PC-9 (cell line): ENCODE data around the gene UNC45A. TPM values are rescaled to one million over a fixed set of nuclear protein-coding genes. Genes with fewer than 3 reads are reported as not detected.

ENCODE experiments used
- BruUV-seq: library from RNA; stranded (reverse); fragments of 400-500 nt; replicated peaks from 2 replicates; lab custom pipeline; 2021; lab: Mats Ljungman, UMichigan
- CTCF ChIA-PET: fragments of 300-600 bp; sonication (Branson Sonifier 250); formaldehyde crosslinking; loops from one replicate; lab custom pipeline; 2022; ENCODE audit warnings: antibody characterized with exemption; lab: Charles Lee
- POLR2A ChIA-PET: fragments of 300-600 bp; sonication (Branson Sonifier 250); formaldehyde crosslinking; loops from one replicate; lab custom pipeline; 2022; ENCODE audit warnings: antibody characterized with exemption; ENCODE audit not compliant: unreplicated experiment; lab: Charles Lee
- DNase-seq, 2 experiments: peaks; one replicate each; pipeline versions ENCODE4 v3.0.0 to v3.0.0-alpha.2; 2015 to 2022; ENCODE audit warnings: mixed read lengths in 1 of 2
- H2AFZ ChIP-seq: fragments of 200-600 bp; sonication (generic); 2 replicates; pipeline ENCODE4 v1.8.1; 2017; ENCODE audit warnings: antibody characterized with exemption
- H3F3A ChIP-seq: fragments of 200-600 bp; sonication (generic); 2 replicates; pipeline ENCODE4 v1.8.1; 2017; ENCODE audit warnings: antibody characterized with exemption, mild to moderate bottlenecking, low read depth; ENCODE audit not compliant: insufficient read depth
- H3K27ac ChIP-seq: fragments of 200-600 bp; sonication (generic); 2 replicates; pipeline ENCODE4 v1.6.1; 2016; ENCODE audit warnings: mixed run types
- H3K27me3 ChIP-seq: fragments of 200-600 bp; sonication (generic); 2 replicates; pipeline ENCODE4 v1.6.1; 2016; ENCODE audit warnings: low read depth, mixed run types; ENCODE audit not compliant: insufficient read depth
- H3K36me3 ChIP-seq: fragments of 200-600 bp; sonication (generic); 2 replicates; pipeline ENCODE4 v1.6.1; 2016; ENCODE audit warnings: low read depth, mixed run types
- H3K4me1 ChIP-seq: fragments of 200-600 bp; sonication (generic); replicated peaks from 2 replicates; pipeline ENCODE4 v1.6.1; 2016; ENCODE audit warnings: mixed run types; ENCODE audit not compliant: insufficient read depth
- H3K4me2 ChIP-seq: fragments of 200-600 bp; sonication (generic); 2 replicates; pipeline ENCODE4 v1.6.1; 2017; ENCODE audit warnings: mixed run types
- H3K4me3 ChIP-seq: fragments of 200-600 bp; sonication (generic); 2 replicates; pipeline ENCODE4 v1.6.1; 2016; ENCODE audit warnings: mixed run types
- H3K79me2 ChIP-seq: fragments of 200-600 bp; sonication (generic); 2 replicates; pipeline ENCODE4 v1.6.1; 2017; ENCODE audit warnings: low read depth, mixed run types
- H3K9me2 ChIP-seq: fragments of 200-600 bp; sonication (generic); 2 replicates; pipeline ENCODE4 v1.8.1; 2017; ENCODE audit warnings: mild to moderate bottlenecking; ENCODE audit not compliant: insufficient read depth
- H3K9me3 ChIP-seq: fragments of 200-600 bp; sonication (generic); 2 replicates; pipeline ENCODE4 v1.8.1; 2016; ENCODE audit warnings: low read depth; ENCODE audit not compliant: insufficient read depth
- H4K20me1 ChIP-seq: fragments of 200-600 bp; sonication (generic); 2 replicates; pipeline ENCODE4 v1.8.1; 2017; ENCODE audit not compliant: insufficient read depth
- CTCF ChIP-seq: fragments of 200-600 bp; sonication (generic); conservative IDR thresholded peaks from 2 replicates; pipeline ENCODE4 v1.6.1; 2017; ENCODE audit warnings: mixed run types, antibody characterized with exemption, mild to moderate bottlenecking, moderate library complexity
- EZH2 ChIP-seq: fragments of 200-600 bp; sonication (generic); IDR thresholded peaks from 2 replicates; pipeline ENCODE4 v1.8.0; 2017; ENCODE audit warnings: antibody characterized with exemption, low read depth
- intact Hi-C: fragments of 100-400 bp; cut with micrococcal nuclease; formaldehyde crosslinking; loops from one replicate; pipeline ENCODE4 v1.10.0; 2022; ENCODE audit not compliant: unreplicated experiment
- total RNA-seq: library from RNA; stranded (reverse); gene quantifications from 2 replicates; pipeline ENCODE4 v1.2.3, GENCODE V29; 2021

UNC45A gene
- total RNA-seq, 1 experiment from 2014 or later = 81.8 TPM

- Histone ChIP-seq H3K9me3 (no peaks in the 10 kb centered on the region), H3K27me3 (no peaks in the 10 kb centered on the region), H3F3A (peaks cover 52% of the 10 kb centered on the region; the same call in 1 of the 2 replicates), H3K4me3 (no peak overlapping the region), H3K9me2 (no peaks in the 10 kb centered on the region), H3K79me2 (0 out of 2 replicates have a peak, but pooled peaks cover 3% of the 10 kb centered on the region), H2AFZ (no peak overlapping the region), H3K4me1 (no peaks in the 10 kb centered on the region), H4K20me1 (peaks cover 6% of the 10 kb centered on the region; the same call in 1 of the 2 replicates), H3K36me3 (peaks cover 22% of the 10 kb centered on the region), H3K4me2 (no peak overlapping the region), H3K27ac (no peak overlapping the region)
- POLR2A ChIA-PET = no interaction called here
- BruUV-seq = no TSS peak
- no peak for TF ChIP-seq EZH2
- TF ChIP-seq CTCF = no peak
- DNase-seq = no peak
- intact Hi-C loops = no loop called here
- CTCF ChIA-PET = no interaction called here
Observed at GRCh38 chr15:90967206-90967605, 32.1 kb downstream of the UNC45A start.

- Histone ChIP-seq H3K9me2 (no peaks in the 10 kb centered on the region), H2AFZ (no peak overlapping the region), H3K79me2 (no peaks in the 10 kb centered on the region), H3K27me3 (no peaks in the 10 kb centered on the region), H4K20me1 (0 out of 2 replicates have a peak, but pooled peaks cover 3% of the 10 kb centered on the region), H3K27ac (no peak overlapping the region; the same call in 1 of the 2 replicates), H3K4me2 (no peak overlapping the region), H3K4me1 (no peaks in the 10 kb centered on the region), H3K36me3 (peaks cover 22% of the 10 kb centered on the region), H3K4me3 (no peak overlapping the region), H3K9me3 (no peaks in the 10 kb centered on the region), H3F3A (peaks cover 42% of the 10 kb centered on the region; the same call in 1 of the 2 replicates)
- no TSS peak for BruUV-seq
- intact Hi-C loops = no loop called here
- DNase-seq = no peak
- ChIA-PET CTCF (interaction anchor here (0.8 kb wide), 1 partner anchor 12 kb away, joined by 10 read pairs; no protein-coding TSS in a partner anchor), POLR2A (interaction anchor here (0.6 kb wide), 1 partner anchor 25 kb away, joined by 15 read pairs; no protein-coding TSS in a partner anchor)
- TF ChIP-seq CTCF = no peak
- no peak for TF ChIP-seq EZH2
Observed at GRCh38 chr15:90968434-90968833, 33.3 kb downstream of the UNC45A start.

GRCh38 chr15:90970274-90970673 lies 35.2 kb downstream of the UNC45A start:
- Histone ChIP-seq H3K4me1 (no peaks in the 10 kb centered on the region), H4K20me1 (0 out of 2 replicates have a peak, but pooled peaks cover 3% of the 10 kb centered on the region), H3K9me3 (no peaks in the 10 kb centered on the region), H3K9me2 (no peaks in the 10 kb centered on the region), H2AFZ (no peak overlapping the region), H3K27me3 (no peaks in the 10 kb centered on the region), H3K4me3 (no peak overlapping the region), H3F3A (peaks cover 28% of the 10 kb centered on the region; the same call in 1 of the 2 replicates), H3K4me2 (no peak overlapping the region), H3K79me2 (no peaks in the 10 kb centered on the region), H3K36me3 (peaks cover 28% of the 10 kb centered on the region), H3K27ac (no peak overlapping the region)
- CTCF ChIA-PET = no interaction called here
- DNase-seq = no peak
- intact Hi-C loops = no loop called here
- POLR2A ChIA-PET = no interaction called here
- TF ChIP-seq CTCF = no peak
- no peak for TF ChIP-seq EZH2
- no TSS peak for BruUV-seq
